Psoas muscle (tissue), 8 donors: Measurements from ENCODE around the gene ESRRA. TPM values are rescaled to one million over a fixed set of nuclear protein-coding genes. Genes with fewer than 3 reads are reported as not detected.

Experiments
- ATAC-seq, 4 donors: fragments of 200-7000 bp; cut with Tn5 transposase; one replicate each; pipeline ENCODE4 v1.9.1; 2020; ENCODE audit warnings: moderate library complexity in 3 of 4, mild to moderate bottlenecking in 2 of 4
- DNase-seq, 2 donors: peaks; one replicate each; pipeline ENCODE4 v3.0.0-alpha.2; 2020
- H3K27ac ChIP-seq: fragments of 200-600 bp; one replicate; pipeline ENCODE4 v1.8.0; 2022
- H3K27me3 ChIP-seq, 3 donors: fragments of 200-600 bp in 1 of 3; one replicate each; pipeline versions ENCODE4 v1.6.1 to v1.8.0; 2013 to 2022; ENCODE audit warnings: low read length in 2 of 3, mild to moderate bottlenecking in 2 of 3, moderate library complexity in 1 of 3; ENCODE audit not compliant: insufficient read depth in 3 of 3
- H3K36me3 ChIP-seq, 2 donors: fragments of 200-600 bp in 1 of 2; one replicate each; pipeline versions ENCODE4 v1.6.1 to v1.8.0; 2013 to 2022; ENCODE audit warnings: low read depth in 1 of 2, mild to moderate bottlenecking in 1 of 2, moderate library complexity in 1 of 2; ENCODE audit not compliant: insufficient read depth in 1 of 2
- H3K4me1 ChIP-seq: fragments of 200-600 bp; one replicate; pipeline ENCODE4 v1.8.0; 2022
- H3K4me3 ChIP-seq: fragments of 200-600 bp; one replicate; pipeline ENCODE4 v1.8.0; 2022; ENCODE audit warnings: mild to moderate bottlenecking
- H3K9me3 ChIP-seq: fragments of 200-600 bp; one replicate; pipeline ENCODE4 v1.8.0; 2022
- WGBS, 3 donors: extraction: QIAGEN DNeasy Blood & Tissue Kit; methylation state at CpG; one replicate each; pipeline versions ENCODE4 v1.1.6 to v1.1.7; 2013; 5-methylcytosine and 5-hydroxymethylcytosine counted together
- intact Hi-C, 2 donors: fragments of 100-400 bp; cut with DNase I; formaldehyde crosslinking; loops; one replicate each; pipeline versions ENCODE4 v1.11.0 to v1.14.2; 2022
- polyA plus RNA-seq, 3 donors: library from polyadenylated mRNA; stranded (reverse); fragments of 200-250 nt; gene quantifications; one replicate each; pipeline ENCODE4 v1.2.3, GENCODE V29; 2013
- total RNA-seq, 4 donors: library from RNA; stranded (reverse); fragmentation: NEBNext Ultra II Directional in 2 of 4; extraction: Animal tissue kit (Norgen Biotek cat#: 25700) in 2 of 4; gene quantifications; one replicate each; pipeline versions ENCODE4 v1.2.1 to v1.2.4, GENCODE V29; 2021 to 2023
- TF ChIP-seq, protein P1 (sequence below): fragments of 200-600 bp; IDR thresholded peaks from one replicate; pipeline ENCODE4 v1.8.0; 2022; ENCODE audit warnings: antibody characterized with exemption
- donor health status: healthy with polysubstance abuse.
- donor health status: DM: no; HTN: no; CAD: no; lungs with moderate emphysema.
- donor health status: Bipolar disorder and iron deficiency.
- donor health status: healthy.
- donor health status: DM: yes; HTN: yes; CAD: no.
- donor health status: DM: no; HTN: no; CAD: no.
- donor health status: DM: no; HTN: no; CAD: no.
- donor health status: DM: yes; HTN: yes; CAD: no.

ESRRA gene
- total and polyA plus RNA-seq, 7 donors, result 104 to 362 (median 261) TPM

DNA sequence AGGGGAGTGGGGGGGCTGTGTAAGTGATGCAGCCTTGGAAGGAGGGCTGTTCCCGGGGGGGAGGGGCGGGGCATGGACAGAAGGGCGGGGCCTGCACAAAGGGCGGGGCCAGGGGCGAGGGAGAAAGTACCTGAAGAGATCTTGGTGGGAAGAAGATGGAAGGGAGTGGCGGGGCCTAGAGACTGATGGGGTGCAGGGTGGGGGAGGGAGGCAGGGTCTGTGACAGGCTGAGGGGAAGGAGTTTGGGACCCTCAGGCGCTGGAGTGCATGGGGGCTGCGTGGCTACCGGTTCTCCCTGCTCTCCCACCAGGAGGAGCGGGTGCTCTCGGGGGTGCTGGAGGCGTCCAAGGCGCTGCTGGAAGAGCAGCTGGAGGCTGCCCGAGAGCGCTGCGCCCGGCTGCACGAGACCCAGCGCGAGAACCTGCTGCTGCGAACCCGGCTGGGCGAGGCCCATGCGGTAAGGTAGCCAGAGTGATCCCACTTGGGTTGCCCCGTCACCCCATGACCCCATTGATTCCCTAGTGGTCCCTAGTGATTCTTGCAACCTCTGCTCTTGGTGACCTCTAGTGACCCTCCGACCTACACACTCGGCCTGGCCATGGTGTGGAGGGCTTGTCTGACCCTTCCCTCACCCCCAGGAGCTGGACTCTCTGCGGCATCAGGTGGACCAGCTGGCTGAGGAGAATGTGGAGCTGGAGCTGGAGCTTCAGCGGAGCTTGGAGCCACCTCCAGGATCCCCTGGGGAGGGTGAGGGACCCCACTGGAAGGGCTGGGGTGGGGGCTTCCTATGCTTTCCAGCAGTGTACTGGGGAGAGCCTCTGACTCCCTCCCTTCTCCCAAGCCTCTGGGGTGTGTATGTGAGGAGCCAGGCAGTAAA is 37.8 kb downstream of the ESRRA start:
- no peaks in the 10 kb centered on the region for H3K9me3 ChIP-seq
- H3K27me3 ChIP-seq, result no peaks in the 10 kb centered on the region
- no peak overlapping the region for H3K27ac ChIP-seq
- intact Hi-C loops, result loop anchor here in 1 of 2 donors (2.0 kb wide), 1 partner anchor 58 kb away; the partner anchor contains the start of genes BAD and GPR137
- ATAC-seq (peak in 2 of 4 donors; percentile 49 to 61), DNase-seq (peak in 1 of 2 donors; percentile 73)
- H3K4me1 ChIP-seq, result peaks cover 5% of the 10 kb centered on the region
- 66 to 68% (median 67%) methylated on average over 28 to 29 of the region's 29 CpGs for WGBS, 3 donors
- TF ChIP-seq, protein P1, sequence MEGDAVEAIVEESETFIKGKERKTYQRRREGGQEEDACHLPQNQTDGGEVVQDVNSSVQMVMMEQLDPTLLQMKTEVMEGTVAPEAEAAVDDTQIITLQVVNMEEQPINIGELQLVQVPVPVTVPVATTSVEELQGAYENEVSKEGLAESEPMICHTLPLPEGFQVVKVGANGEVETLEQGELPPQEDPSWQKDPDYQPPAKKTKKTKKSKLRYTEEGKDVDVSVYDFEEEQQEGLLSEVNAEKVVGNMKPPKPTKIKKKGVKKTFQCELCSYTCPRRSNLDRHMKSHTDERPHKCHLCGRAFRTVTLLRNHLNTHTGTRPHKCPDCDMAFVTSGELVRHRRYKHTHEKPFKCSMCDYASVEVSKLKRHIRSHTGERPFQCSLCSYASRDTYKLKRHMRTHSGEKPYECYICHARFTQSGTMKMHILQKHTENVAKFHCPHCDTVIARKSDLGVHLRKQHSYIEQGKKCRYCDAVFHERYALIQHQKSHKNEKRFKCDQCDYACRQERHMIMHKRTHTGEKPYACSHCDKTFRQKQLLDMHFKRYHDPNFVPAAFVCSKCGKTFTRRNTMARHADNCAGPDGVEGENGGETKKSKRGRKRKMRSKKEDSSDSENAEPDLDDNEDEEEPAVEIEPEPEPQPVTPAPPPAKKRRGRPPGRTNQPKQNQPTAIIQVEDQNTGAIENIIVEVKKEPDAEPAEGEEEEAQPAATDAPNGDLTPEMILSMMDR, result no peak
- H3K36me3 ChIP-seq, result no peaks in the 10 kb centered on the region
- peak overlapping the region; percentile 64 for H3K4me3 ChIP-seq

DNA sequence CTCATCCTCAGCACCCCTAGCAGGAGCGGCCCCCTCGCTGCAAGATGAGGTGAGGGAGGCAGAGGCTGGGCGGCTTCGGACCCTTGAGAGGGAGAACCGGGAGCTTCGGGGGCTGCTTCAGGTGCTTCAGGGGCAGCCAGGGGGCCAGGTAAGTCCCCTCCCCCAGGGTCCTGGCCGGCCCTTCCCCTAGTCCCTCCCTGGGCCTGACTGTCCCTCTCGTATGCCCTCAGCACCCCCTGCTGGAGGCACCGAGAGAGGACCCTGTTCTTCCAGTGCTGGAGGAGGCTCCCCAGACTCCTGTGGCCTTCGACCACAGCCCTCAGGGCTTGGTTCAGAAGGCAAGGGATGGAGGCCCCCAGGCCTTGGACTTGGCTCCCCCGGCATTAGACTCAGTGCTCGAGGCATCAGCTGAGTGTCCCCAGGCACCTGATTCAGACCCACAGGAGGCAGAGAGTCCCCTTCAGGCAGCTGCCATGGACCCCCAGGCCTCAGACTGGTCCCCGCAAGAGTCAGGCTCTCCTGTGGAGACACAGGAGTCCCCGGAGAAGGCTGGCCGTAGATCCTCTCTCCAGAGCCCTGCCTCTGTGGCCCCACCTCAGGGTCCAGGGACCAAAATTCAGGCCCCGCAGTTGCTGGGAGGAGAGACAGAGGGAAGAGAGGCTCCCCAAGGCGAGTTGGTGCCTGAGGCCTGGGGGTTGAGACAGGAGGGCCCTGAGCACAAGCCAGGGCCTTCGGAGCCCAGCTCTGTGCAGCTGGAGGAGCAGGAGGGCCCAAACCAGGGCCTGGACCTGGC is 38.6 kb downstream of the ESRRA start:
- H3K27me3 ChIP-seq, result no peaks in the 10 kb centered on the region
- TF ChIP-seq, protein P1, result peak; percentile 42
- ATAC-seq (peak in 3 of 4 donors; percentile 20 to 33 (median 31)), DNase-seq (peak in 1 of 2 donors; percentile 62)
- no peaks in the 10 kb centered on the region for H3K36me3 ChIP-seq
- H3K9me3 ChIP-seq, result no peaks in the 10 kb centered on the region
- H3K27ac ChIP-seq, result no peak overlapping the region
- WGBS, 3 donors, result 76 to 85% (median 82%) methylated on average over 11 to 18 of the region's 18 CpGs
- H3K4me3 ChIP-seq, result no peak overlapping the region
- intact Hi-C loops, result loop anchor here in 1 of 2 donors (2.0 kb wide), 1 partner anchor 59 kb away; the partner anchor contains the start of genes BAD and GPR137
- H3K4me1 ChIP-seq, result peaks cover 5% of the 10 kb centered on the region

DNA sequence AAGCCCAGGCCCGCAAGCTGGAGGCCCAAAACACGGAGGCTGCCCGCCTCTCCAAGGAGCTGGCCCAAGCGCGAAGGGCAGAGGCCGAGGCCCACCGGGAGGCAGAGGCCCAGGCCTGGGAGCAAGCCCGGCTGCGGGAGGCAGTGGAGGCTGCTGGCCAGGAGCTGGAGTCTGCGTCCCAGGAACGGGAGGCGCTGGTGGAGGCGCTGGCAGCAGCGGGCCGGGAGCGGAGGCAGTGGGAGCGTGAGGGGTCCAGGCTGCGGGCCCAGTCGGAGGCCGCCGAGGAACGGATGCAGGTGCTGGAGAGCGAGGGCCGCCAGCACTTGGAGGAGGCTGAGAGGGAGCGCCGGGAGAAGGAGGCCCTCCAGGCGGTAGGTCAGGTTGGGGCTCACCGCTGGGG is 39.5 kb downstream of the ESRRA start:
- no peak overlapping the region for H3K4me3 ChIP-seq
- H3K36me3 ChIP-seq, result no peaks in the 10 kb centered on the region
- no peak overlapping the region for H3K27ac ChIP-seq
- intact Hi-C loops, result no loop called here
- no peaks in the 10 kb centered on the region for H3K9me3 ChIP-seq
- peaks cover 5% of the 10 kb centered on the region for H3K4me1 ChIP-seq
- no peaks in the 10 kb centered on the region for H3K27me3 ChIP-seq
- ATAC-seq (no peak), DNase-seq (no peak)
- WGBS, 3 donors, result 88 to 90% (median 89%) methylated on average over 27 to 28 of the region's 28 CpGs
- TF ChIP-seq, protein P1, result no peak

DNA sequence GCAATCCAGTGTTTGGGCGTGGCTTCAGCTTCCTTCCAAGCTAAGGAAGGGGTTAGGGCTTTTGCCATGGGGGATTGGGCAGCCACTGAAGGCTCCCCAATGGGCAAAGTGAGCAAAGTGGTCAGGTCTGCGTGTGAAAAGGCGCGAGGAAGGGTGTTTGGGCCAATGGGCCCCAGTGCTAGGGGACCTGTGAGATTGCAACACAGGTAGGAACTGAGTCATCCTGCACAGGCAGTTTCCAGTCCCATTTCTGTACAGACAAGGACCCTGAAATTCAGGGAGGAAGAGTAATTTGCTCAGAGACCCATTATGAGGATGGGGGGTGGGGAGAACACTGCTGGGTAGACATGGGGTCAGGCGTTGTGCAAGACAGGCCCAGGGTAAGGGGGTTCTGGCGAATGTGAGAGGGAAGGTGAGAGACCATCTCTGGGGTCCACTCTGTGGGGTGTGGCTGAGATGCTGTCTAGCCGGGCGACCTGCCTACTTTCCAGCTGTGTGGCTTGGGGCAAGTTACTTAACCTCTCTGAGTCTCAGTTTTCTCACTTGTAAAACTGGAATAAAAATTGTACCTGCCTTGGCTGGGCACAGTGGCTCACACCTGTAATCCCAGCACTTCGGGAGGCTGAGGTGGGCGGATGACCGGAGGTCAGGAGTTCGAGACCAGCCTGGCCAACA is 42.0 kb downstream of the ESRRA start:
- H3K36me3 ChIP-seq, result no peaks in the 10 kb centered on the region
- WGBS, 3 donors, result 87 to 93% (median 92%) methylated on average over 12 of the region's 12 CpGs
- H3K9me3 ChIP-seq, result no peaks in the 10 kb centered on the region
- H3K27ac ChIP-seq, result no peak overlapping the region
- DNase-seq (no peak), ATAC-seq (no peak)
- H3K4me1 ChIP-seq, result peaks cover under 1% of the 10 kb centered on the region
- TF ChIP-seq, protein P1, result no peak
- H3K4me3 ChIP-seq, result no peak overlapping the region
- intact Hi-C loops, result no loop called here
- H3K27me3 ChIP-seq, result peaks cover 0 to 3% (median 0%) of the 10 kb centered on the region in 3 donors
